Right kidney (tissue), 1 donor: ENCODE data around the gene NUP42.

Source experiments
- DNase-seq: peaks from one replicate; pipeline ENCODE4 v3.0.0-alpha.2; 2016

Gene NUP42

DNA sequence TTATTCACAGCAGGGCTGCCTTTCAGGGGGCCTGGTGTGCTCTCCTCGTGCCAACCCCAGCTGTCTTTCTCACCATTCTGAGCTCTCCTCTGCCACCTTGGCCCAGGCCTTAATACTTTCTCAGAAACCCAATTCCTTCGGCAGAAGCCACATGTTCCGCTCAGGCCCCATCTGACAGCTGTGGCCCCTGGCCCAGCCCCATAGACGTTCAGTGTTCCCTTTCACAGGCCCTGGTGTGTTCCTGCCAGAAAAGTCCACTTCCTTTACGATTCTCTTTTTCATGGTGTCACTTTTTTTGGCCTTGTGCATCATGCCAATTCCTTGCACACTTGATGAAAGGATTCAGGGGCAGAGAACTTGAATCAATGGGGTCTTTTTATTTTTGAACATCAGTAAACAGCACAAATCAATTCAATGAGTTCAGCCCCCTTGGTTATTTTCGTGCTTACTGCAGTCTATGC lies 48.8 kb downstream of the NUP42 start:
- DNase-seq: no peak

DNA sequence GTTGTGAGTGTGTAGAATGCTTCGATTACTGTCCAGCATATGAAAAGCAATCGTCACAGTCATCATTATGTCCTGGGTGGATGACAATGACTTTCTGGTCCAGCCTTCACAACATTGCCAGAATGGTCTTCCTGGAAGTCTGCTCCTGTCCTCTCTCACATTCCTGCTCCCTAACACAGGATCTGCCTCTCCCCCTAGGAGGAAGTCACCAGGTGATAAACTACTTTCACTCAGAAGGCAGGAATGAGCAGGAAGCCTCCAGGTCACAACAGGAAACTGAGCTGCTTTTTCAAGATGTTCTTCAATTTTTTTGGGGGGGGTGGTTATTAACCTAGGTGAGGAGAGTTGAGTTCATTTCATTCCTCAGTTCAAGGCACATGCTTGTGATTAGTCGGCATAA lies 51.1 kb downstream of the NUP42 start:
- no peak for DNase-seq

DNA sequence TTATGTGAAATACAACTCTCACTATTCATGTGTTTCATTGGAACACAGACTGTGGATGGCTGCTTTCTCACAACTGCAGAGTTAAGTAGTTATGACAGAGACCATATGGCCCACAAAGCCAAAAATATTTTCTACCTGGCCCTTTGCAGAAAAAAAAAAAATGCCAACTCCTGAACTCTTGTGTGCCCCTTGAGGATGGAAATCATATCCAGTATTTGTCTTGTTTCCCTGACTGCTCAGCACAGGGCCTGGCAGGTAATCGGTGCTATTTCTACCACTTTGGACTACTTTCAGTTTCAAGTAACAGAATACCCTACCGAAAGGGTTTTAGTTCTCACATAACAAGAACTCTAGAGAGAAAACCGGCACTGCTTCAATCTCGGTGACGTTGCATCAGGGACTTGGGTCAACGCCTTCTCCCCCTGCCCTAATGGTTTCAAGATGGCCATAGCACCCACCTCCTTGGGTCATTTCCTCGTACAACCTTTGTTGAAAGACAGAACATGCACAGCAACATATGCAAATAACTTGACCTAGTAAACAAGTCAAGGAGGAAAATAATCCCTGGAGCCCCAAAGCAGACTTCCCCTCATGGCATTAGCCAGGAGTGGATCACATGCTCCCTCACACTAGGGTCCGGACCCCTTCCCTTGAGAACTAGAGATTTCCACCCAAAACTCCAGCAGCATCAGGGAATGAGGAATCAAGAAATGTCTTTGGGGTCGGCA lies 52.9 kb downstream of the NUP42 start:
- DNase-seq: no peak

DNA sequence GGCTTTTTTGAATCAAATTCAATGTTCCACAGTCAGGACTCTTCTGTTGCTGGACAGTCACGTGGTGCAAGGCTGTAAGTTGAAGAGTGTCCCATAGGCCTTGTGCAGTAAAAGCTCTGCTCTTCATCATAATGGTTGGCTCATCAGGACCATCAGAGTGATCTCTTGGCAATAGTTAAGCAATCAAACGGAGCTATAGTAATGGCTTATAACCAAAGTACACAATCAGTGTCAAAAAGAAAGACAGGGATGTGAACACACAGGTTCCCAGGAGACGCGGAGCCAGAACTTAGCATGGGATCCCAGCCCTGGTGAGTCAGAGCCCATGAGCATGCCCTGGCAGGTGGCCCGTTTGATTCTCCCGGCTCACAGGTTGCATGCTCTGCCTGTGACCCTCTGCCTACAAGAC lies 54.0 kb downstream of the NUP42 start:
- DNase-seq: no peak

DNA sequence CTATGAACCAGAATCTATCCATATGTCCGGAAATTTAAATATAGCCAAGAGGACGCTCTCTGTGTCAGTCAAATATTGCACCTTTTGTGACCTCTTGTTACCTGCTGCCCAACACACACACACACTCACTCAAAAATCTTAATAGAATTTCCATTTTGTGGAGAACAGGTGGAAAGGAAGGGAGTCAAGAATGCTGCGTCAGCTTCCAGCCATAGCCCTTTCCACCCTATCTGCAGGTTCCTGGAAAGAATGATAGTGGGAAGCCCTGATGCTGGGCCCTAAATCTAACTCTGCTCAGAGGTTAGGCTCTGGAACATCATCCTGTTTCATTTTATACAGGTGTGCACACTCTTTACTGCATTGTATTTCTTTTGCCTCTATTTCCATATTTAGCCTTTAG lies 55.2 kb downstream of the NUP42 start:
- DNase-seq: no peak

DNA sequence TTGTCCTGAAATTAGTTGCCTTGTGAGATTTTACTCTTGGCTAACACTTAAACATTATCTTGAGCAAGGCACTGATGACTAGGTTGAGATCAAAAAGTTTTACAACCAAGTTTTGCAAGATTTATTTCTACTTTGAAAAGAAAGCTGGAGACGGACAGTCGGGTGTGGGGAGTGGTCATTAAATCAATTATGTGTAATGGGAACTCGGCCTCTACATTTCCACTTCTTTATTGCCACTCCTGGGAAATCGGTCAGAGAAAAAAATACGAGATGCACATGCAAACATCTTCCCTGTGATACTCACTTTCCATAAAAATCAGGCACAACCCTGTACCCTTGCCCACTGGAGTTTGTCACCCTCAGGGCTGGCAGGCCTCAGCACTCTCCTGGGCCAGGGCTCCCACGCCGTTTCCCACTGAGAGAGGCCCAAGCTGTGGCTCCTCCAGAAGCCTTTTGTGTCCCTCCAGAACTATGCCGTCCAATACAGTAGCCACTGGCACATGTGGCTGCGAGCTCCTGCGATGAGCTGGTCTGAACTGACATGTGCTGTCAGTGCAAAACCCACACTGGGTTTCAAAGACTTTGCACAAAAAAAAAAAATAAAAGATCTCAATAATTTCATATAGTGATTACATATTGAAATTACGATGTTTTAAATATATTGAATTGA lies 57.3 kb downstream of the NUP42 start:
- DNase-seq: no peak

DNA sequence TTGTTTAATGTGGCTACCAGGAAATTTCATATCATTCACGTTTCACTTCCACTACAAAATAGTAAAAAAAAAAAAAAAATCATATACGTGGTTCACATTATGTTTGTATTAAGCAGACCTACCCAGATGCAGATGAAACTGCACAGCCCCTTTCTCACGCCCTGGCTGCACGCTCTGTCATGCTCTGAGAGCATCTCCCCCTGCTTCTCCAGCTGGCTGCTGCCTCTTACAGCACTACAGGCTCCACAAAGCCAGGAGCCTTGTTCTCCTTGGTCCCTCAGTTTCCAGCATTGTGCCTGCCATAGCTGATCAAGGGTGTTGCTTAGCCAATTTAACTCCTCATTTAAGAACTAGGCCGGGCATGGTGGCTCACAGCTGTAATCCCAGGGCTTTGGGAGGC lies 57.9 kb downstream of the NUP42 start:
- no peak for DNase-seq

DNA sequence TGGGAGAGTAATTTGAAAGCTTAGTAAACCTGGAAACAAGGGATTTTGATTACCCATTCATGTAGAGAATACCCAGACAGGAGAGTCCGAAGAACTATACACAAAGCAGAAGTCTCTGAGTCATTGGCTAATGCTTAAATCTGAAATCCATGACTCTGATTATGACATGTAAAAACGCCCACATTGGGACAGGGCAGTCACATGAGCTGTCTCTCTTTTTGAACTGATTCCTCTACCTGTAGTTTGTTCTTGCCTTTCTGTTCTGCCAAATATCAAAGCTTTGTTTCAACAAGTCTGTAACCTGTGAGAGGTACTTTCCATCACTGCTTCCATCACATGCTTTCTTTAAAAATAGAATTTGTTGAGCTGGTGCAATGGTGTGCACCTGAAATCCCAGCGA lies 60.5 kb downstream of the NUP42 start:
- DNase-seq: no peak

DNA sequence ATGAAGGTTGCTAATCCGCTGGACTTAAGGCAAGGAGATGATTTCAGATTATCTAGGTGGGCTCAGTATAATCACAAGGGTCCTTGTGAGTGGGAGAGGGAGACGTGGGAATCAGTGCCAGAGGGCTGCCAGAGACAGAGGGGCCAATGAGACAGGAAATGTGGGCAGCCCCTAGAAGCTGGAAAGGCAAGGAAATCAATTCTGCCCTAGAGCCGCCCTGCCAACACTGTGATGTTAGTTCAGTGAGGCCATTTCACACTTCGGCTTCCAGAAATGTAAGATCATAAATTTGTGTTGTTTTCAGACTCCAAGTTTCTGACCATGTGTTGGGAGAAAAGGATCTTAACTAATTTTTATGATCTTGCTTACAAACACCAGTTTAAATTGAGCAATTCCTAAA lies 61.1 kb downstream of the NUP42 start:
- DNase-seq: no peak

DNA sequence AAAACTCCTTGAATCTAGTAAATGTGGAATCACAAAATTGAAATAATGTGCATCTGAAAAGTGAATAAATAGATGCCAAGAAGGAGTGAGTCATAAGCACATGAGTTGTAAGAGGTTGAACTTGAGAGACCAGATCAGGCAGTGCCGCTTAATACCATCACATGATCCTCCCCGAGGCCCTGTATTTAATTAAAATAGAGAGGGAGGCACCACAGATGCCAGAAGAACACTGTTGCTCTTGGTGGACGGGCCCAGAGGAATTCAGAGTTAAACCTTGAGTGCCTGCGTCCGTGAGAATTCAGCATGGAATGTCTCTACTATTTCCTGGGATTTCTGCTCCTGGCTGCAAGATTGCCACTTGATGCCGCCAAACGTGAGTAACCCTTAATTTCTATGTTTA lies 64.7 kb downstream of the NUP42 start, which contains the start of gene GPNMB:
Gene GPNMB, plus strand, starts transcription at position 221 of the 400 bp plus-strand sequence. Its CDS starts 83 bp downstream, at position 304.
- DNase-seq: no peak

DNA sequence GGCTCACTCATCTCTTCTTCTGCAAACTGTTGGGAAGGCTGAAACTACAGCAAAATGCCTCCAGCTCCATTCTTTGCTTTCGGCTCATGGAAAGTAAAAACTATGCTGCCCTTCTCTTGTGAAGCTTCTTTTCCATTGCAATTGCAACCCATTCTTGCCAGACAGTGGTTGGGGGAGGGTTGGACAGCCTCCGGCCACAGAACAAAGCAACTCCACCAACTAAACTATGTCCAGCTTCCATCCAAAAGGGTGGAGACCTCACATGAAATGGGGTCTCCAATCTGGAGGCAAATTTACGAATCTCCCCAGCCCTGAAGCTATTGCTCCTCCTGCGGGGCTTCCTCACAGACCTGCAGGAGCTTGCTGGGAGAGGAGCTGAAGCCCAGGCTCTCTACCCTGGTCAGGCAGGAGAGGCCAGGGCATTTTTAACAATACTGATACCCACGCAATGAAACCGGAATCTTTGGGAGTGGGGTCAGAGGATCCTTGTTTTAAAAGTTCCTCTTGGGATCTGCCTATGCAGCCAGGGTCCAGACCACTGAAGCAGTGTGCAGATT lies 65.3 kb downstream of the NUP42 start:
- no peak for DNase-seq

DNA sequence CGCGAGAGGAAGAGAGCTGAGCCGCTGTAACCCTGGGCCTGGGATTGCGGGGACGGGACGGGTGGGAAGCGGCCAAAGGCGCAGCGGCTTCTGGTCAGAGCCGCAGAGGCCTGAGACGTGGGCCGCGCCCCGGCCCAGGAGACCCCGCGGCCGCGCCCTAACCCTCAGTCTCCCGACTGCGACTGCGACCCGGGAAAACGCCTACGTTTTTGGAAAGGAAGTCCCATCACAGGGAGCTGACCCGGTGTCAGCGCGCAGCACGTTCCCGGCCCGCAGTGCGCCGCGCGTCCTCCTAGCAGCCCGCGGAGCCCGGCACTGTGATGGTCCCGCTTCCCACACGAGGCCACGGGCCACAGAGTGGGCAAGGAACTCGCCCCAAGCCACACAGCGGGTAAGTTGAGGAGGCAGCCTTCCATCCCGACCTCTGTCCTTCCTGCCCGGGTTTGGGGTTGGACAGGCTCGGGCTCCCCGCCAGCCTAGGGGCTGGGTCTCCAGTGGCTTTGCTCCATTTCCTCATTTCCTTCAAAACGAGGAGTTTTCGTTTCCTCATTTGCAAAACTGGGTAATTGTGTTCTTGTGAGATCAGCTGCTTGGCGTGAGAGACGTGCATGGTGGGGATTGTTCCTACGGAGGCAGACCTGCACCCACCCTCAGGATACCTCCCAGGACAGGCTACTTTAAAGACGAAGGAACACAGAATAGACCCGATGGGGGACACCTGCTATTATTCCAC lies 65.9 kb downstream of the NUP42 start:
- DNase-seq: peak; percentile 62

DNA sequence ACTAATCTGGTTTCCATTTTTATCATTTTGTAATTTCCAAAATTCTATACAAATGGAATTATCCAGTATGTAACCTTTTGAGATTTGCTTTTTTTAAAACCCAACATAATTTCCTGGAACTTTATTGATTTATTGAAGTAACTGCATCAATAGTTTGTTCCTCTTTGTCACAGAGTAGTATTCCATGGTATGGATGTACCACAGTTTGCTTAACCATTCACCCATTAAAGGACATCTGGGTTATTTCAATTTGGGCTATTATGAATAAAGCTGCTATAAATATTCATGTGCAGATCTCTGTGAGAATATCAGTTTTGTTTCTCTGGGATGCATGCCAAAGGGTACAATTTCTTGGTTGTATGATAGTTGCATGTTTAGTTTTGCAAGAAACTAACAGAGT lies 67.6 kb downstream of the NUP42 start:
- no peak for DNase-seq
